OCI-M1 (cell line): ENCODE data around the gene REEP5.
"Not testable (repeated sequence)": the region's sequence is repeated elsewhere in the genome, so short reads cannot be mapped to it uniquely, and the experiment has no call there.

Source experiments
- DNase-seq: peaks from one replicate; lab custom pipeline; 2025; lab: John Stamatoyannopoulos, UW

REEP5 gene

GRCh38 chr5:112933105-112933504 is 11.1 kb upstream of the REEP5 start:
- no peak for DNase-seq

GRCh38 chr5:112931473-112931872 is 9.4 kb upstream of the REEP5 start:
- DNase-seq: peak; percentile 15

GRCh38 chr5:112930082-112930344 is 8.0 kb upstream of the REEP5 start:
- peak; percentile 17 for DNase-seq

GRCh38 chr5:112929336-112930081 is 7.5 kb upstream of the REEP5 start:
- no peak for DNase-seq

GRCh38 chr5:112923988-112924387 is 2.0 kb upstream of the REEP5 start:
- no peak for DNase-seq

- peak; percentile 66 for DNase-seq
Measured at GRCh38 chr5:112923148-112923917, 1.3 kb upstream of the REEP5 start.

- DNase-seq: peak; percentile 79
Measured at GRCh38 chr5:112921026-112921832, 798 bp downstream of the REEP5 start.

- DNase-seq: no peak
Measured at GRCh38 chr5:112919972-112920371, 2.1 kb downstream of the REEP5 start.

- no peak for DNase-seq
Measured at GRCh38 chr5:112918679-112919078, 3.3 kb downstream of the REEP5 start.

- DNase-seq: no peak
Measured at GRCh38 chr5:112918136-112918535, 3.9 kb downstream of the REEP5 start.

GRCh38 chr5:112917453-112917995 is 4.5 kb downstream of the REEP5 start:
- peak; percentile 61 for DNase-seq

- DNase-seq: peak; percentile 8
Measured at GRCh38 chr5:112915831-112916230, 6.2 kb downstream of the REEP5 start.

- peak; percentile 31 for DNase-seq
Measured at GRCh38 chr5:112914584-112914983, 7.4 kb downstream of the REEP5 start.

GRCh38 chr5:112910529-112910928 is 11.5 kb downstream of the REEP5 start:
- DNase-seq: no peak

GRCh38 chr5:112908854-112909253 is 13.2 kb downstream of the REEP5 start:
- DNase-seq: no peak

- no peak for DNase-seq
Measured at GRCh38 chr5:112907166-112907631, 14.8 kb downstream of the REEP5 start.

- DNase-seq: no peak
Measured at GRCh38 chr5:112906637-112907036, 15.4 kb downstream of the REEP5 start.

- DNase-seq: not testable (repeated sequence)
Measured at GRCh38 chr5:112904996-112905395, 17.0 kb downstream of the REEP5 start.

- DNase-seq: no peak
Measured at GRCh38 chr5:112902561-112902960, 19.5 kb downstream of the REEP5 start.

- DNase-seq: no peak
Measured at GRCh38 chr5:112895682-112896081, 26.3 kb downstream of the REEP5 start.

- DNase-seq: no peak
Measured at GRCh38 chr5:112892776-112893175, 29.3 kb downstream of the REEP5 start.

GRCh38 chr5:112892066-112892465 is 30.0 kb downstream of the REEP5 start:
- not testable (repeated sequence) for DNase-seq
